Ascending aorta (tissue), 2 donors: ENCODE data around the gene JAG2. TPM values are rescaled to one million over a fixed set of nuclear protein-coding genes. Genes with fewer than 3 reads are reported as not detected.

Experiments used
- DNase-seq, 2 donors: peaks; one replicate each; pipeline ENCODE4 v3.0.0-alpha.2; 2019; ENCODE audit warnings: low spot score in 2 of 2
- H3K27ac ChIP-seq, 2 donors: fragments of 200-600 bp; sonication (generic); one replicate each; pipeline ENCODE4 v1.5.1; 2016 to 2017; ENCODE audit warnings: mild to moderate bottlenecking in 1 of 2
- H3K27me3 ChIP-seq: fragments of 200-600 bp; sonication (generic); one replicate; pipeline ENCODE4 v1.5.1; 2017
- H3K36me3 ChIP-seq, 2 donors: fragments of 200-600 bp; sonication (generic); one replicate each; pipeline ENCODE4 v1.5.1; 2016
- H3K4me1 ChIP-seq, 2 donors: fragments of 200-600 bp; sonication (generic); one replicate each; pipeline ENCODE4 v1.5.1; 2016 to 2017; ENCODE audit warnings: mild to moderate bottlenecking in 1 of 2
- H3K4me3 ChIP-seq, 2 donors: fragments of 200-600 bp; sonication (generic); one replicate each; pipeline ENCODE4 v1.5.1; 2016 to 2017; ENCODE audit warnings: mild to moderate bottlenecking in 1 of 2
- H3K9me3 ChIP-seq, 2 donors: fragments of 200-600 bp; sonication (generic); one replicate each; pipeline ENCODE4 v1.5.1; 2016
- intact Hi-C: fragments of 100-400 bp; cut with DNase I; formaldehyde crosslinking; loops from one replicate; pipeline ENCODE4 v1.15.1; 2023
- total RNA-seq: library from RNA; depleted of rRNA; stranded (reverse); fragments of >200 nt; gene quantifications from one replicate; pipeline ENCODE4 v1.1.0, GENCODE V29; 2016
- TF ChIP-seq, protein P1 (sequence below), 3 experiments: fragments of 200-600 bp in 2 of 3; fragments of 450-650 bp in 1 of 3; sonication (generic) in 2 of 3; IDR thresholded peaks; one replicate each; pipeline ENCODE4 v1.5.1; 2016 to 2019; ENCODE audit warnings: antibody characterized with exemption in 3 of 3, mild to moderate bottlenecking in 1 of 3, moderate library complexity in 1 of 3

JAG2 gene
- total RNA-seq, 1 donor from 2014 or later = 35.5 TPM

DNA sequence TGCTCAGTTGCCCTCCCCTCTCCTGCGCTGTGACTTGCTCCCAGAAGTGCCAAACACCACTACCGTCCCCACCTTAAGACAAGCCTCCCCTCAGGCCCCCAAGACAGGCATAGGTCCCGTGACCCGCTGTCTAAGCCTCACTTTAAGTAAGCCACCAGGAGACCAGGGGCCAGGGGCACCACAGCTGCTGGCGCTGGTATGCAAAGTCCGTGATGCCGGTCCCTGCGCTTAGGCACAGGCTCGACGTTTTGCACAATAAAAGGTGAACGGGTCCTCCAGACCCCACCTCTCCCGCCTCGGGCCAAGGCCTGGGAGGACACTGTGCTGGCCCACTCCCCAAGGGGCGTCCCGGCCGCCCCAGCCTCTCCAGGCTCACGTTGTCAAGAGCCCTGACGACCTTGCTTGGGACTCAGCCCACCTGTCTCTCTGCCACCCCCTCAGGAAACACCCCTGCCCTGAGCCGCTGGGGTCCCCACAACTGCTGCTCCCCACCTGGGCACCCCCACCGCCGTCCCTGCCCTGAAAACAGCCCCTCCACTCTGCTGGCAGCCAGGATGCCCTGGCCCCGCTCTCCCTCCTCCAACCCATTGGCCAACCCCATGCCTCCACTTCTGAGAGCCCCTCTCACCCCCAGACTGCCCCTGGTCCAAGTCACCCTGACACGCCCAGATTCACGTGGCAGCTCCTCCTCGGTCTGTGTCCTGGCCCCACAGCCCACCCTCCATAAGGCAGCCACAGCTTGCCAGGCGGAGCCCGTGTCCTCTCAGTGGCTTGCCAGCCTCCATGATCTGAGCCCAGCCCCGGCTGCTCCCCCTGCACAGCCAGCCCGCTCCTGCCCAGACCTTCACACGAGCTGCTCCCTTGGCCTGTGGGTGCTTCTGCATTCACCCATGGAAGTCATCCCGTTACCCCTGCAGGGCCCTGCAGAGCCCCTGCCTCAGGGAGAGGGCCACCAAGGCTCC, 11.9 kb downstream of the JAG2 start:
- Histone ChIP-seq H3K9me3 (no peaks in the 10 kb centered on the region), H3K27ac (no peak overlapping the region), H3K36me3 (no peaks in the 10 kb centered on the region), H3K27me3 (no peaks in the 10 kb centered on the region), H3K4me3 (no peak overlapping the region), H3K4me1 (no peaks in the 10 kb centered on the region)
- DNase-seq = no peak
- intact Hi-C loops = no loop called here
- TF ChIP-seq, protein P1, sequence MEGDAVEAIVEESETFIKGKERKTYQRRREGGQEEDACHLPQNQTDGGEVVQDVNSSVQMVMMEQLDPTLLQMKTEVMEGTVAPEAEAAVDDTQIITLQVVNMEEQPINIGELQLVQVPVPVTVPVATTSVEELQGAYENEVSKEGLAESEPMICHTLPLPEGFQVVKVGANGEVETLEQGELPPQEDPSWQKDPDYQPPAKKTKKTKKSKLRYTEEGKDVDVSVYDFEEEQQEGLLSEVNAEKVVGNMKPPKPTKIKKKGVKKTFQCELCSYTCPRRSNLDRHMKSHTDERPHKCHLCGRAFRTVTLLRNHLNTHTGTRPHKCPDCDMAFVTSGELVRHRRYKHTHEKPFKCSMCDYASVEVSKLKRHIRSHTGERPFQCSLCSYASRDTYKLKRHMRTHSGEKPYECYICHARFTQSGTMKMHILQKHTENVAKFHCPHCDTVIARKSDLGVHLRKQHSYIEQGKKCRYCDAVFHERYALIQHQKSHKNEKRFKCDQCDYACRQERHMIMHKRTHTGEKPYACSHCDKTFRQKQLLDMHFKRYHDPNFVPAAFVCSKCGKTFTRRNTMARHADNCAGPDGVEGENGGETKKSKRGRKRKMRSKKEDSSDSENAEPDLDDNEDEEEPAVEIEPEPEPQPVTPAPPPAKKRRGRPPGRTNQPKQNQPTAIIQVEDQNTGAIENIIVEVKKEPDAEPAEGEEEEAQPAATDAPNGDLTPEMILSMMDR (IDR thresholded peaks at IDR 0.05) = no peak

DNA sequence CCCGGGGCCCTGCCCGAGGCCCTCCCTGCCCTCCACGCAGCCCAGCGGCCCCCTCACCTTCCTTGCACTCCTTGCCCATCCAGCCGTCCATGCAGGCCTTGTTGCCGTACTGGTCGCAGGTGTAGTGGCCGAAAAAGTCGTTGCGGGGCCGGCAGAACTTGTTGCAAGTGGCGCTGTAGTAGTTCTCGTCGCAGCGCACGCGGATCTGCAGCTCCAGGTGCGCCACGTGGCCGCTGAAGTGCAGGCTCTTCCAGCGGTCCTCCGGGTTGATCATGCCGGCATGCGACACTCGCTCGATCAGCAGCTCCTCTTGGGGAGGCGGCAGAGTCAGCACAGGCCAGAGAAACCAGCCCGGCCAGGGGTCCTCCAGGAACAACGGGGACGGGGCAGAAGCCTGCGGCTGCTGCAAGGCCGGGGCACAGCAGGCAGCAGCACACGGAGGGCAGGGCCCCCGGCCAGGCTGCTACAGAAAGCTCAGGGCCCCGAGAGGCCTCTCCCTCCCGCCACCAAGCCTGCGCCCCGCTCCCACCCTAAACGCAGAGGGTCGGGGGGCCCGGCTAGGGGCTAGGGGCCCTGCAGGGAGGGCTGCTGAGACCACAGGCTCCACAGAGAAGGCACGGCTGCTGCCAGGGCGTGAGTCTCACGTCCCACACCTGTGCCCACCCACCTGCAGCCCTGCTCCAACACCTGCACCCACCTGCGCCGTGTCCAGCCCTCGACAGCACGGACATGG, 12.7 kb downstream of the JAG2 start:
- TF ChIP-seq, protein P1 (IDR thresholded peaks at IDR 0.05) = no peak
- Histone ChIP-seq H3K27me3 (no peaks in the 10 kb centered on the region), H3K4me1 (no peaks in the 10 kb centered on the region), H3K36me3 (no peaks in the 10 kb centered on the region), H3K4me3 (no peak overlapping the region), H3K27ac (no peak overlapping the region), H3K9me3 (no peaks in the 10 kb centered on the region)
- no peak for DNase-seq
- intact Hi-C loops = no loop called here

DNA sequence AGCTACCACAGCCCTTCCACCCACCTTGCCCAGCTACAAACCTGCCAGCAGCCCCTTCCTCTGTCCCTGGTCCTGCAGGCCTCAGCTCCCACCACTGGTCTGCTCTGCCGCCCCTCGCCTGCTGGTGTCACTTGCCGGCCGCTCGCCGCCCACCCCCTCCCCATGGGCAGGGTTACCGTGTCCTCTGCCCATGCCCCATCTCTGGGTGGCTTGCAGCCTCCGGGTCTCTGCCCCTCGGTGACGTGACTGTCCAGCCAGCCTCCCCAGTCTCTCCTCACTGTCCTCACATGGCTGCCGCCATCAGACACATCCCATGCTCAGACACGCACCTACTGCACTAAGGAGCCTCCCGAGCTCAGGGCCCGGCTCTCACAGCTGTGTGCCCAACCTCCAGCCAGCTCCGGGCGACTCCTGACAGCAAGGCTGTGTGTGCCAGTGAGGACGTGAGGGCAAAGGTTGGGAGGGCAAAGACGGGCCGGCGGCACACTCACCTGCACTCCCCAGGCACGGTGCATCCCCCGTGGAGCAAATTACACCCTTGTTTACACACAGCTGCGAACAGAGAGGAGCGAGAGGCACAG, 13.4 kb downstream of the JAG2 start:
- DNase-seq = no peak
- no peaks in the 10 kb centered on the region for H3K9me3 ChIP-seq
- H3K27ac ChIP-seq = no peak overlapping the region
- no peaks in the 10 kb centered on the region for H3K4me1 ChIP-seq
- H3K27me3 ChIP-seq = no peaks in the 10 kb centered on the region
- no peak overlapping the region for H3K4me3 ChIP-seq
- intact Hi-C loops = no loop called here
- TF ChIP-seq, protein P1 (IDR thresholded peaks at IDR 0.05) = no peak
- peaks cover 0 to 3% of the 10 kb centered on the region in 2 donors for H3K36me3 ChIP-seq

DNA sequence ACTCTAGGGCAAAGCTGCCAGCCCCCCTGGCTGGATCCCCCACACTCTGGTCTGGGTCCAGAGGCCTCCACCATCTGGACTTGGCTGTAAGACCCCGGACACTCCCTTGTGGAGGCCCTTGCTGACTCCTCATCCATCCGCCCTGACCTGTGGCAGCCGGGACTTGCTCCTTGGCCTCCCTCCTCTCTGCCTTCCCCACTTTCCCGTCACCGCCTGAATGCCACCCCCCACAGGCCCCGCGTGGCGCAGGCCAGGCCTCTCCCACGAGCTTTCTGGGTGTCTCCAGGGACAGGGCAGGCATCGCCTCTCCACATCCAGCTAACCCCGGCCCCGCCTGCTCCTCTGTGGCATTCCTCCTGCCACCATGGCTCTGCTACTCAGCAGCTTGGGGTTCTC, 14.1 kb downstream of the JAG2 start:
- Histone ChIP-seq H3K9me3 (no peaks in the 10 kb centered on the region), H3K36me3 (peaks cover 0 to 3% of the 10 kb centered on the region in 2 donors), H3K27ac (no peak overlapping the region), H3K27me3 (no peaks in the 10 kb centered on the region), H3K4me3 (no peak overlapping the region), H3K4me1 (no peaks in the 10 kb centered on the region)
- intact Hi-C loops = no loop called here
- no peak for DNase-seq
- TF ChIP-seq, protein P1 (IDR thresholded peaks at IDR 0.05) = no peak

DNA sequence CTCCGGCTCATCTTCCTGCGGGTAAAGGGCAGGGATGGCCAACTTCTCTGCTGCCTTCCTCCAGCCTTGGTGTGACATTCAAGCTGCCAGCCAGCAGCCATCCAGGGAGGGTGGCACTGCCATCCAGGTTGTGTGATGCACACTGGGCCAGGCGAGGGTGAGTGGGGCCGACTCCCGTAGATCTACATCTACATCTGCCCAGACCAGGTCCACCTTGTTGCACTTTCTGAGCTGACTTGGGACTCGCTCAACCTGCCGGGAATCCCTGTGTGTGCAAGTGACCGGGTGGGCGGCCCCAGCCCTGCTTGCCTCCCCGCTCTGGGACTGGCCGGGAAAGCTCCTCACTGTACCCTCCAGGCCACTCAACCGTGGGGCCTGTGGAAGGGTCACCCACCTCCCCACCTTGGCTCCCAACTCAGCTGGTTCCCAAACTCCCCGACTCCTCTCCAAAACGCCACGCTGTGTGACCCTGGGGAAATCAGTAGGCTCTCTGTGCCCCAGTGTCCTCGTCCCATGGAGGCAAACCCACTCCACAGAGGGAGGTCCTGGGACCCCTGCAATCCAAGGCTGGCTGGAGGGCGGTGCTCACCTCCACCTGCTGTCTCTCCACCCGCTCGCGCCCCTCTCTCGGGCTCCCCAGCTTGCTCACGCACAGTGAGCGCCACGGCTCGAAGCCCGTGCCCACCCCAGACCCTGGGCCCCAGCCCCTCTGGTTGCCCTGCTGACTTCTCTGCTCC, 14.7 kb downstream of the JAG2 start:
- TF ChIP-seq, protein P1 (IDR thresholded peaks at IDR 0.05) = no peak
- no peaks in the 10 kb centered on the region for H3K27me3 ChIP-seq
- no peaks in the 10 kb centered on the region for H3K9me3 ChIP-seq
- intact Hi-C loops = no loop called here
- no peak for DNase-seq
- H3K4me3 ChIP-seq = no peak overlapping the region
- no peaks in the 10 kb centered on the region for H3K4me1 ChIP-seq
- peaks cover 0 to 3% of the 10 kb centered on the region in 2 donors for H3K36me3 ChIP-seq
- no peak overlapping the region for H3K27ac ChIP-seq
